Spleen (tissue), 7 donors: ENCODE data around the gene DSC1.

Source experiments
- POLR2A ChIP-seq, 3 donors: fragments of 450-650 bp; IDR thresholded peaks; one replicate each; pipeline ENCODE4 v1.5.1; 2017; ENCODE audit warnings: antibody characterized with exemption in 3 of 3, mild to moderate bottlenecking in 1 of 3
- POLR2AphosphoS5 ChIP-seq, 3 donors: sonication (generic); formaldehyde crosslinking; IDR thresholded peaks; one replicate each; pipeline ENCODE4 v1.5.1; 2017; ENCODE audit warnings: antibody characterized with exemption in 3 of 3
- TF ChIP-seq, protein P1 (sequence below), 11 experiments: fragments of 200-600 bp in 7 of 11; fragments of 450-650 bp in 4 of 11; sonication (generic) in 4 of 11; IDR thresholded peaks in 8 of 11; conservative IDR thresholded peaks in 3 of 11; 1 replicate in 7 of 11; 2 replicates in 4 of 11; pipeline versions ENCODE4 v1.4.0 to v1.8.0; 2016 to 2021; ENCODE audit warnings: antibody characterized with exemption in 11 of 11, inconsistent platforms in 4 of 11, mild to moderate bottlenecking in 1 of 11
- donor health status: DM: no; HTN: no; CAD: no; lungs with moderate emphysema.
- donor health status: DM: no; HTN: no; CAD: no.
- donor health status: DM: no; HTN: no; CAD: no.

DNA sequence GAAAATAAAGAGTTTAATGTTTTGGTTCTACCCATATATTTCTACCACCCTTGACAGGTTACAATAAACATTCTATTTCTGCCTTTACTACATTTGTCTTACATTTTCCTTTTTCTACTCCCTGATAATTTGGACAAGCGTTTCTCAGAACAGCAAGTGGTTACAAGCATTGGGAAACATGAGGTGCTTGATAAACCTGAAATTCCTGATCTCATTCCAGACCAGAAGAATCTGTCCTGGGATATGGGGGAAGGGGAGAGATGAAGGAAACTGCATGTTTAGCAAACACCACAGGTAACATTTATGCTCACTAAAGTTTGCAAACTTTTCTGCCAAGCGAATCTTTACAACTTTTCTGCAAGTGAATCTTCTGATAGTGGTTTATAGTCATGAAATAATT lies 28.3 kb upstream of the DSC1 start:
- TF ChIP-seq, protein P1, sequence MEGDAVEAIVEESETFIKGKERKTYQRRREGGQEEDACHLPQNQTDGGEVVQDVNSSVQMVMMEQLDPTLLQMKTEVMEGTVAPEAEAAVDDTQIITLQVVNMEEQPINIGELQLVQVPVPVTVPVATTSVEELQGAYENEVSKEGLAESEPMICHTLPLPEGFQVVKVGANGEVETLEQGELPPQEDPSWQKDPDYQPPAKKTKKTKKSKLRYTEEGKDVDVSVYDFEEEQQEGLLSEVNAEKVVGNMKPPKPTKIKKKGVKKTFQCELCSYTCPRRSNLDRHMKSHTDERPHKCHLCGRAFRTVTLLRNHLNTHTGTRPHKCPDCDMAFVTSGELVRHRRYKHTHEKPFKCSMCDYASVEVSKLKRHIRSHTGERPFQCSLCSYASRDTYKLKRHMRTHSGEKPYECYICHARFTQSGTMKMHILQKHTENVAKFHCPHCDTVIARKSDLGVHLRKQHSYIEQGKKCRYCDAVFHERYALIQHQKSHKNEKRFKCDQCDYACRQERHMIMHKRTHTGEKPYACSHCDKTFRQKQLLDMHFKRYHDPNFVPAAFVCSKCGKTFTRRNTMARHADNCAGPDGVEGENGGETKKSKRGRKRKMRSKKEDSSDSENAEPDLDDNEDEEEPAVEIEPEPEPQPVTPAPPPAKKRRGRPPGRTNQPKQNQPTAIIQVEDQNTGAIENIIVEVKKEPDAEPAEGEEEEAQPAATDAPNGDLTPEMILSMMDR (IDR thresholded peaks at IDR 0.05 in 8 of 11, conservative IDR thresholded peaks at IDR 0.05 in 3 of 11), result no peak
- TF ChIP-seq POLR2AphosphoS5 (IDR thresholded peaks at IDR 0.05) (no peak), POLR2A (IDR thresholded peaks at IDR 0.05) (no peak)
